Activated T-helper 2 cell treated with anti-CD3 and anti-CD28 coated beads, Interferon-gamma antibody, Interleukin-2, Interleukin-4, amounts not matched to agents 10 μg/mL and 5 μg/mL and 100 μg/mL, durations not matched to agents 14 hours and 24 hours and 36 hours (primary cell): ENCODE measurements around the gene NAPB. TPM values are rescaled to one million over a fixed set of nuclear protein-coding genes. Genes with fewer than 3 reads are reported as not detected.

ENCODE experiments used
- DNase-seq: peaks from one replicate; pipeline ENCODE4 v3.0.0; 2021; ENCODE audit warnings: low spot score
- H3K27ac Mint-ChIP-seq: one replicate; pipeline ENCODE4 v1.8.0; 2021; ENCODE audit warnings: mixed read lengths
- H3K27me3 Mint-ChIP-seq: one replicate; pipeline ENCODE4 v1.8.0; 2021; ENCODE audit warnings: low read depth, mixed read lengths
- H3K36me3 Mint-ChIP-seq: one replicate; pipeline ENCODE4 v1.8.0; 2021; ENCODE audit warnings: low read depth, mixed read lengths
- H3K4me1 Mint-ChIP-seq: one replicate; pipeline ENCODE4 v1.8.0; 2021; ENCODE audit warnings: low read depth, mixed read lengths
- H3K4me3 Mint-ChIP-seq: one replicate; pipeline ENCODE4 v1.8.0; 2021; ENCODE audit warnings: low read depth, mild to moderate bottlenecking, moderate library complexity, mixed read lengths
- H3K9me3 Mint-ChIP-seq: one replicate; pipeline ENCODE4 v1.8.0; 2021; ENCODE audit warnings: mixed read lengths
- intact Hi-C: fragments of 100-400 bp; cut with micrococcal nuclease; formaldehyde crosslinking; loops from one replicate; pipeline ENCODE4 v1.15.1; 2023
- total RNA-seq: library from RNA; stranded (reverse); gene quantifications from 2 replicates; pipeline ENCODE4 v1.2.3, GENCODE V29; 2022

NAPB gene
- total RNA-seq, 1 donor from 2014 or later, result 13.8 TPM

- H3K9me3 Mint-ChIP-seq, result no peaks in the 10 kb centered on the region
- peaks cover 4% of the 10 kb centered on the region for H3K4me1 Mint-ChIP-seq
- H3K27me3 Mint-ChIP-seq, result no peaks in the 10 kb centered on the region
- DNase-seq, result no peak
- intact Hi-C loops, result loop anchor here (10.0 kb wide), 1 partner anchor 755 kb away; no protein-coding TSS in a partner anchor
- no peak overlapping the region for H3K4me3 Mint-ChIP-seq
- H3K36me3 Mint-ChIP-seq, result no peaks in the 10 kb centered on the region
- H3K27ac Mint-ChIP-seq, result no peak overlapping the region
These were observed 28.1 kb upstream of the NAPB start for GRCh38 chr20:23449421-23449820.

GRCh38 chr20:23448167-23448566 lies 26.9 kb upstream of the NAPB start:
- DNase-seq, result no peak
- intact Hi-C loops, result loop anchor here (10.0 kb wide), 1 partner anchor 753 kb away; no protein-coding TSS in a partner anchor
- H3K27ac Mint-ChIP-seq, result no peak overlapping the region
- H3K4me3 Mint-ChIP-seq, result no peak overlapping the region
- no peaks in the 10 kb centered on the region for H3K27me3 Mint-ChIP-seq
- no peaks in the 10 kb centered on the region for H3K9me3 Mint-ChIP-seq
- no peaks in the 10 kb centered on the region for H3K36me3 Mint-ChIP-seq
- peaks cover 4% of the 10 kb centered on the region for H3K4me1 Mint-ChIP-seq

- DNase-seq, result no peak
- intact Hi-C loops, result loop anchor here (10.0 kb wide), 1 partner anchor 752 kb away; no protein-coding TSS in a partner anchor
These were observed 25.2 kb upstream of the NAPB start for GRCh38 chr20:23446505-23446904.

GRCh38 chr20:23445596-23446217 lies 24.4 kb upstream of the NAPB start:
- intact Hi-C loops, result loop anchor here (10.0 kb wide), 1 partner anchor 751 kb away; no protein-coding TSS in a partner anchor
- DNase-seq, result no peak

More at GRCh38 chr20:23446505-23446904, 25.2 kb upstream of the NAPB start:
- Mint-ChIP-seq H3K27me3 (no peaks in the 10 kb centered on the region), H3K4me3 (no peak overlapping the region), H3K4me1 (peaks cover 4% of the 10 kb centered on the region), H3K36me3 (no peaks in the 10 kb centered on the region), H3K27ac (no peak overlapping the region), H3K9me3 (no peaks in the 10 kb centered on the region)

GRCh38 chr20:23444859-23445258 lies 23.6 kb upstream of the NAPB start:
- intact Hi-C loops, result loop anchor here (10.0 kb wide), 1 partner anchor 750 kb away; no protein-coding TSS in a partner anchor
- Mint-ChIP-seq H3K36me3 (no peaks in the 10 kb centered on the region), H3K27me3 (no peaks in the 10 kb centered on the region), H3K27ac (no peak overlapping the region), H3K4me3 (no peak overlapping the region), H3K4me1 (peaks cover 4% of the 10 kb centered on the region), H3K9me3 (no peaks in the 10 kb centered on the region)
- no peak for DNase-seq

More at GRCh38 chr20:23445596-23446217, 24.4 kb upstream of the NAPB start:
- H3K9me3 Mint-ChIP-seq, result no peaks in the 10 kb centered on the region
- H3K4me3 Mint-ChIP-seq, result no peak overlapping the region
- peaks cover 4% of the 10 kb centered on the region for H3K4me1 Mint-ChIP-seq
- H3K27me3 Mint-ChIP-seq, result no peaks in the 10 kb centered on the region
- no peak overlapping the region for H3K27ac Mint-ChIP-seq
- H3K36me3 Mint-ChIP-seq, result no peaks in the 10 kb centered on the region

- no peaks in the 10 kb centered on the region for H3K36me3 Mint-ChIP-seq
- no peak overlapping the region for H3K27ac Mint-ChIP-seq
- no peak for DNase-seq
- no peaks in the 10 kb centered on the region for H3K9me3 Mint-ChIP-seq
- H3K27me3 Mint-ChIP-seq, result no peaks in the 10 kb centered on the region
- H3K4me1 Mint-ChIP-seq, result no peaks in the 10 kb centered on the region
- intact Hi-C loops, result loop anchor here (1.0 to 10.0 kb wide), 2 partner anchors 164 to 748 kb away; no protein-coding TSS in a partner anchor
- H3K4me3 Mint-ChIP-seq, result no peak overlapping the region
These were observed 21.1 kb upstream of the NAPB start for GRCh38 chr20:23442436-23442835.

GRCh38 chr20:23441850-23442313 lies 20.6 kb upstream of the NAPB start:
- intact Hi-C loops, result loop anchor here (1.0 to 10.0 kb wide), 2 partner anchors 164 to 747 kb away; no protein-coding TSS in a partner anchor
- H3K36me3 Mint-ChIP-seq, result no peaks in the 10 kb centered on the region
- peak; percentile 34 for DNase-seq
- no peak overlapping the region for H3K4me3 Mint-ChIP-seq
- H3K27me3 Mint-ChIP-seq, result no peaks in the 10 kb centered on the region
- H3K27ac Mint-ChIP-seq, result no peak overlapping the region
- no peaks in the 10 kb centered on the region for H3K4me1 Mint-ChIP-seq
- no peaks in the 10 kb centered on the region for H3K9me3 Mint-ChIP-seq

GRCh38 chr20:23440004-23440403 lies 18.7 kb upstream of the NAPB start:
- Mint-ChIP-seq H3K4me3 (no peak overlapping the region), H3K27me3 (peaks cover 7% of the 10 kb centered on the region), H3K4me1 (no peaks in the 10 kb centered on the region), H3K27ac (no peak overlapping the region), H3K36me3 (no peaks in the 10 kb centered on the region), H3K9me3 (no peaks in the 10 kb centered on the region)
- intact Hi-C loops, result loop anchor here (10.0 kb wide), 1 partner anchor 745 kb away; no protein-coding TSS in a partner anchor
- no peak for DNase-seq

- peaks cover 7% of the 10 kb centered on the region for H3K27me3 Mint-ChIP-seq
- intact Hi-C loops, result no loop called here
- no peaks in the 10 kb centered on the region for H3K9me3 Mint-ChIP-seq
- no peak overlapping the region for H3K27ac Mint-ChIP-seq
- no peaks in the 10 kb centered on the region for H3K36me3 Mint-ChIP-seq
- no peak for DNase-seq
- no peaks in the 10 kb centered on the region for H3K4me1 Mint-ChIP-seq
- no peak overlapping the region for H3K4me3 Mint-ChIP-seq
These were observed 17.4 kb upstream of the NAPB start for GRCh38 chr20:23438661-23439060.

- Mint-ChIP-seq H3K27me3 (peaks cover 7% of the 10 kb centered on the region), H3K4me3 (no peak overlapping the region), H3K27ac (no peak overlapping the region), H3K9me3 (no peaks in the 10 kb centered on the region), H3K4me1 (no peaks in the 10 kb centered on the region), H3K36me3 (no peaks in the 10 kb centered on the region)
- DNase-seq, result no peak
- intact Hi-C loops, result no loop called here
These were observed 16.0 kb upstream of the NAPB start for GRCh38 chr20:23437126-23437899.

GRCh38 chr20:23436681-23437080 lies 15.4 kb upstream of the NAPB start:
- no peak for DNase-seq
- Mint-ChIP-seq H3K27ac (no peak overlapping the region), H3K4me3 (no peak overlapping the region), H3K27me3 (peaks cover 7% of the 10 kb centered on the region), H3K36me3 (no peaks in the 10 kb centered on the region), H3K4me1 (no peaks in the 10 kb centered on the region), H3K9me3 (no peaks in the 10 kb centered on the region)
- intact Hi-C loops, result no loop called here

- DNase-seq, result no peak
- H3K36me3 Mint-ChIP-seq, result no peaks in the 10 kb centered on the region
- no peaks in the 10 kb centered on the region for H3K9me3 Mint-ChIP-seq
These were observed 14.6 kb upstream of the NAPB start for GRCh38 chr20:23435626-23436539.

More at GRCh38 chr20:23435626-23436539, 14.6 kb upstream of the NAPB start:
- Mint-ChIP-seq H3K4me3 (no peak overlapping the region), H3K4me1 (no peaks in the 10 kb centered on the region), H3K27ac (no peak overlapping the region), H3K27me3 (peaks cover 7% of the 10 kb centered on the region)
- intact Hi-C loops, result no loop called here
